HEK293T (cell line): ENCODE data around the gene SLC25A36.

ENCODE experiments used
- ARNT ChIP-seq: fragments of 450-650 bp; IDR thresholded peaks from 2 replicates; pipeline ENCODE4 v1.6.1; 2017; ENCODE audit warnings: mild to moderate bottlenecking
- BHLHE40 ChIP-seq: fragments of 450-650 bp; IDR thresholded peaks from 2 replicates; pipeline ENCODE4 v1.6.1; 2016; ENCODE audit warnings: mild to moderate bottlenecking, moderate library complexity, borderline replicate concordance
- ELF4 ChIP-seq: fragments of 450-650 bp; IDR thresholded peaks from 2 replicates; pipeline ENCODE4 v1.6.1; 2017; ENCODE audit warnings: antibody characterized with exemption
- FOXA1 ChIP-seq: fragments of 450-650 bp; IDR thresholded peaks from 2 replicates; pipeline ENCODE4 v1.6.1; 2016; ENCODE audit warnings: mild to moderate bottlenecking
- FOXK2 ChIP-seq: fragments of 450-650 bp; IDR thresholded peaks from 2 replicates; pipeline ENCODE4 v1.6.1; 2016; ENCODE audit warnings: mild to moderate bottlenecking
- FOXM1 ChIP-seq: fragments of 450-650 bp; IDR thresholded peaks from 2 replicates; pipeline ENCODE4 v1.6.1; 2017; ENCODE audit warnings: mild to moderate bottlenecking, borderline replicate concordance
- HDGF ChIP-seq: fragments of 450-650 bp; IDR thresholded peaks from 2 replicates; pipeline ENCODE4 v1.6.1; 2017; ENCODE audit warnings: antibody characterized with exemption, borderline replicate concordance
- L3MBTL2 ChIP-seq: fragments of 450-650 bp; conservative IDR thresholded peaks from 2 replicates; pipeline ENCODE4 v1.6.1; 2016; ENCODE audit warnings: mild to moderate bottlenecking
- LEF1 ChIP-seq: fragments of 450-650 bp; IDR thresholded peaks from 2 replicates; pipeline ENCODE4 v1.6.1; 2017; ENCODE audit warnings: mild to moderate bottlenecking, borderline replicate concordance
- NFRKB ChIP-seq: fragments of 450-650 bp; IDR thresholded peaks from 2 replicates; pipeline ENCODE4 v1.6.1; 2016; ENCODE audit warnings: mild to moderate bottlenecking, moderate library complexity
- SP1 ChIP-seq: fragments of 450-650 bp; IDR thresholded peaks from 2 replicates; pipeline ENCODE4 v1.6.1; 2017
- SUZ12 ChIP-seq: fragments of 450-650 bp; IDR thresholded peaks from 2 replicates; pipeline ENCODE4 v1.6.1; 2016; ENCODE audit warnings: mild to moderate bottlenecking
- ZNF384 ChIP-seq: fragments of 450-650 bp; IDR thresholded peaks from 2 replicates; pipeline ENCODE4 v1.6.1; 2016
- TF ChIP-seq, protein P1 (sequence below): fragments of 450-650 bp; IDR thresholded peaks from 2 replicates; pipeline ENCODE4 v1.6.1; 2016

DNA sequence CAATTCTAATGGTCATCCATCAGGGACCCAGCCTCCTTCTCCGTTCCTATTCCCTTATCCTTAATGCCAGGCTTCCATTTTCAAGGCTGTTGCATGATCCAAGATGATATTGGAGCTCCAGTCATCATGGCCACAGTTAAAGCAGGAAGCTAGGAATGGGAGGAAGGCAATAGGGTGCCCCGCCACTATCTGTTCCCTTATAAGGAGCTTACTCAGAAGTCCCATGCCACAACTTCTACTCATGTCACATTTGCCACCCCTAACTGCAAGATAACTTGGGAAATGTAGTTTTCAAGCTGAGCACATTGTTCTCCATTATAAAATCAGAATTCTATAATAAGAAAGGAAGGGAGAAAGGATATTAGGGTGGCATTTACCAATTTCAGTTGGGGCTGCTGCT lies 70.9 kb downstream of the SLC25A36 start:
- TF ChIP-seq SP1: no peak
- no peak for TF ChIP-seq FOXA1
- TF ChIP-seq, protein P1, sequence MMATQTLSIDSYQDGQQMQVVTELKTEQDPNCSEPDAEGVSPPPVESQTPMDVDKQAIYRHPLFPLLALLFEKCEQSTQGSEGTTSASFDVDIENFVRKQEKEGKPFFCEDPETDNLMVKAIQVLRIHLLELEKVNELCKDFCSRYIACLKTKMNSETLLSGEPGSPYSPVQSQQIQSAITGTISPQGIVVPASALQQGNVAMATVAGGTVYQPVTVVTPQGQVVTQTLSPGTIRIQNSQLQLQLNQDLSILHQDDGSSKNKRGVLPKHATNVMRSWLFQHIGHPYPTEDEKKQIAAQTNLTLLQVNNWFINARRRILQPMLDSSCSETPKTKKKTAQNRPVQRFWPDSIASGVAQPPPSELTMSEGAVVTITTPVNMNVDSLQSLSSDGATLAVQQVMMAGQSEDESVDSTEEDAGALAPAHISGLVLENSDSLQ: no peak
- TF ChIP-seq SUZ12: no peak
- TF ChIP-seq ZNF384: no peak
- no peak for TF ChIP-seq ARNT
- no peak for TF ChIP-seq FOXK2
- no peak for TF ChIP-seq HDGF
- no peak for TF ChIP-seq LEF1
- no peak for TF ChIP-seq ELF4
- no peak for TF ChIP-seq BHLHE40
- TF ChIP-seq NFRKB: no peak
- TF ChIP-seq FOXM1: no peak
- no peak for TF ChIP-seq L3MBTL2
